HCT116 (cell line): Measurements from ENCODE around the gene TBPL1. TPM values are rescaled to one million over a fixed set of nuclear protein-coding genes. Genes with fewer than 3 reads are reported as not detected.

Experiments
- ATAC-seq: fragments of 200-7000 bp; cut with Tn5 transposase; 2 replicates; pipeline ENCODE4 v1.9.1; 2020; ENCODE audit warnings: mild to moderate bottlenecking, moderate library complexity
- BruUV-seq: library from RNA; stranded (reverse); fragments of 400-500 nt; replicated peaks from 2 replicates; lab custom pipeline; 2021; lab: Mats Ljungman, UMichigan
- CTCF ChIA-PET: fragments of 300-600 bp; sonication (Branson Sonifier 250); formaldehyde crosslinking; loops from one replicate; lab custom pipeline; 2021; ENCODE audit warnings: antibody characterized with exemption; lab: Charles Lee
- POLR2A ChIA-PET: fragments of 300-600, 350-600 bp; sonication (Branson Sonifier 250); formaldehyde crosslinking; loops from one replicate; lab custom pipeline; 2021; ENCODE audit warnings: antibody characterized with exemption; lab: Charles Lee
- RAD21 ChIA-PET, 2 experiments: fragments of 300-600 bp; sonication (Branson Sonifier 250); formaldehyde crosslinking; loops; one replicate each; lab custom pipeline; 2023; ENCODE audit warnings: low total read pairs in 2 of 2; ENCODE audit not compliant: uncharacterized antibody in 2 of 2, unreplicated experiment in 2 of 2, low non-redundant PET in 1 of 2; lab: Charles Lee
- DNase-seq: peaks from one replicate; pipeline ENCODE4 v3.0.0-alpha.2; 2010; ENCODE audit warnings: low read depth, low spot score
- H2AFZ ChIP-seq: fragments of 200-600 bp; shearing (Covaris generic), sonication (generic); 2 replicates; pipeline ENCODE4 v1.6.1; 2017; ENCODE audit warnings: low read depth, mixed run types, mixed read lengths, antibody characterized with exemption, low read length; ENCODE audit not compliant: poor library complexity, severe bottlenecking
- H3K27ac ChIP-seq: 2 replicates; pipeline ENCODE4 v1.5.1; 2012; ENCODE audit warnings: low read depth, low read length
- H3K27me3 ChIP-seq: fragments of 200-600 bp; sonication (generic); 2 replicates; pipeline ENCODE4 v1.6.1; 2016; ENCODE audit warnings: mixed run types, low read length, mixed read lengths; ENCODE audit not compliant: insufficient read depth
- H3K36me3 ChIP-seq, 2 experiments: fragments of 200-500 bp in 1 of 2; fragments of 200-600 bp in 1 of 2; sonication (Bioruptor generic) in 1 of 2; sonication (generic) in 1 of 2; 2 replicates each; pipeline versions ENCODE4 v1.5.1 to v1.6.1; 2014 to 2016; ENCODE audit warnings: low read length in 2 of 2, inconsistent platforms in 1 of 2, mixed read lengths in 1 of 2, mixed run types in 1 of 2; ENCODE audit not compliant: insufficient read depth in 2 of 2, control insufficient read depth in 1 of 2
- H3K4me1 ChIP-seq, 2 experiments: fragments of 200-600 bp in 1 of 2; sonication (generic) in 1 of 2; 2 replicates each; pipeline versions ENCODE4 v1.5.1 to v1.6.1; 2012 to 2017; ENCODE audit warnings: low read length in 2 of 2, inconsistent platforms in 1 of 2, mild to moderate bottlenecking in 1 of 2, mixed read lengths in 1 of 2, mixed run types in 1 of 2, moderate library complexity in 1 of 2; ENCODE audit not compliant: insufficient read depth in 2 of 2, control insufficient read depth in 1 of 2
- H3K4me2 ChIP-seq: fragments of 200-600 bp; sonication (generic); 2 replicates; pipeline ENCODE4 v1.6.1; 2017; ENCODE audit warnings: mixed run types, low read length, mixed read lengths
- H3K4me3 ChIP-seq, 2 experiments: fragments of 200-600 bp in 1 of 2; sonication (generic) in 1 of 2; replicated peaks in 1 of 2; 2 replicates each; pipeline ENCODE4 v1.5.1; 2011 to 2016; ENCODE audit warnings: low read length in 2 of 2, control low read depth in 1 of 2, low read depth in 1 of 2, mild to moderate bottlenecking in 1 of 2, mixed read lengths in 1 of 2, mixed run types in 1 of 2
- H3K79me2 ChIP-seq: fragments of 200-600 bp; sonication (generic); 2 replicates; pipeline ENCODE4 v1.6.1; 2017; ENCODE audit warnings: mild to moderate bottlenecking, mixed run types, low read length, moderate library complexity, mixed read lengths; ENCODE audit not compliant: insufficient read depth
- H3K9ac ChIP-seq: fragments of 200-600 bp; sonication (generic); 2 replicates; pipeline ENCODE4 v1.6.1; 2016; ENCODE audit warnings: low read length, mixed read lengths
- H3K9me2 ChIP-seq: fragments of 200-600 bp; sonication (generic), shearing (Covaris generic); 2 replicates; pipeline ENCODE4 v1.6.1; 2017; ENCODE audit warnings: mixed run types, mild to moderate bottlenecking, moderate library complexity; ENCODE audit not compliant: insufficient read depth
- H3K9me3 ChIP-seq, 2 experiments: fragments of 200-500 bp in 1 of 2; fragments of 200-600 bp in 1 of 2; sonication (Bioruptor generic) in 1 of 2; sonication (generic) in 1 of 2; 2 replicates each; pipeline ENCODE4 v1.6.1; 2014 to 2017; ENCODE audit warnings: low read length in 2 of 2, mixed read lengths in 2 of 2, inconsistent platforms in 1 of 2, low read depth in 1 of 2, mild to moderate bottlenecking in 1 of 2, mixed run types in 1 of 2, moderate library complexity in 1 of 2; ENCODE audit not compliant: control insufficient read depth in 1 of 2, insufficient read depth in 1 of 2
- H4K20me1 ChIP-seq: fragments of 200-600 bp; sonication (generic), shearing (Covaris generic); 2 replicates; pipeline ENCODE4 v1.6.1; 2017; ENCODE audit warnings: mixed run types, mild to moderate bottlenecking, moderate library complexity; ENCODE audit not compliant: insufficient read depth
- ATF3 ChIP-seq: IDR thresholded peaks from 2 replicates; pipeline ENCODE4 v1.6.1; 2012
- CBX3 ChIP-seq: IDR thresholded peaks from 2 replicates; pipeline ENCODE4 v1.6.1; 2012; ENCODE audit warnings: low read depth
- CEBPB ChIP-seq: IDR thresholded peaks from 2 replicates; pipeline ENCODE4 v1.6.1; 2012; ENCODE audit warnings: low read depth
- CTCF ChIP-seq, 3 experiments: fragments of 200-600 bp in 1 of 3; sonication (generic) in 1 of 3; IDR thresholded peaks in 2 of 3; conservative IDR thresholded peaks in 1 of 3; 2 replicates each; pipeline ENCODE4 v1.5.1; 2012 to 2017; ENCODE audit warnings: low read depth in 2 of 3, low read length in 2 of 3, antibody characterized with exemption in 1 of 3, borderline replicate concordance in 1 of 3, control low read depth in 1 of 3, mild to moderate bottlenecking in 1 of 3, mixed read lengths in 1 of 3, mixed run types in 1 of 3, moderate library complexity in 1 of 3; ENCODE audit not compliant: insufficient read depth in 1 of 3
- ELF1 ChIP-seq: IDR thresholded peaks from 2 replicates; pipeline ENCODE4 v1.6.1; 2012; ENCODE audit warnings: low read depth, borderline replicate concordance
- EZH2 ChIP-seq: fragments of 200-600 bp; sonication (generic); IDR thresholded peaks from 2 replicates; pipeline ENCODE4 v1.6.1; 2017; ENCODE audit warnings: antibody characterized with exemption, mixed run types
- EZH2phosphoT487 ChIP-seq: fragments of 200-600 bp; IDR thresholded peaks from 2 replicates; pipeline ENCODE4 v1.6.1; 2018; ENCODE audit warnings: antibody characterized with exemption, borderline replicate concordance
- FOSL1 ChIP-seq: IDR thresholded peaks from 2 replicates; pipeline ENCODE4 v1.6.1; 2012; ENCODE audit warnings: low read depth
- JUND ChIP-seq: IDR thresholded peaks from 2 replicates; pipeline ENCODE4 v1.6.1; 2012
- MAX ChIP-seq: IDR thresholded peaks from 2 replicates; pipeline ENCODE4 v1.6.1; 2012
- POLR2A ChIP-seq: IDR thresholded peaks from 2 replicates; pipeline ENCODE4 v1.7.0; 2011; ENCODE audit warnings: borderline replicate concordance; ENCODE audit not compliant: insufficient read depth, insufficient read length; ENCODE audit errors: extremely low read depth
- POLR2AphosphoS5 ChIP-seq: IDR thresholded peaks from 2 replicates; pipeline ENCODE4 v1.6.1; 2011; ENCODE audit warnings: mild to moderate bottlenecking, low read depth, low read length, moderate library complexity
- RAD21 ChIP-seq: IDR thresholded peaks from 2 replicates; pipeline ENCODE4 v1.6.1; 2012; ENCODE audit warnings: low read depth, mild to moderate bottlenecking
- SIN3A ChIP-seq: IDR thresholded peaks from 2 replicates; pipeline ENCODE4 v1.6.1; 2012; ENCODE audit warnings: low read depth
- TCF7L2 ChIP-seq: IDR thresholded peaks from 2 replicates; pipeline ENCODE4 v1.7.0; 2011; ENCODE audit warnings: borderline replicate concordance, inconsistent platforms; ENCODE audit not compliant: insufficient read depth, insufficient read length; ENCODE audit errors: extremely low read depth
- ZBTB33 ChIP-seq: IDR thresholded peaks from 2 replicates; pipeline ENCODE4 v1.6.1; 2011; ENCODE audit warnings: mild to moderate bottlenecking, low read length, moderate library complexity; ENCODE audit not compliant: insufficient replicate concordance; ENCODE audit errors: extremely low read depth
- ZFX ChIP-seq: fragments of 450-650 bp; IDR thresholded peaks from 2 replicates; pipeline ENCODE4 v1.6.1; 2017
- ZNF274 ChIP-seq: fragments of 200-500 bp; sonication (Bioruptor generic); IDR thresholded peaks from 2 replicates; pipeline ENCODE4 v1.6.1; 2014; ENCODE audit warnings: mild to moderate bottlenecking, low read depth, low read length, inconsistent platforms
- intact Hi-C: fragments of 100-400 bp; cut with micrococcal nuclease; formaldehyde crosslinking; loops from 2 replicates; pipeline ENCODE4 v1.10.0; 2022
- total RNA-seq: library from RNA; stranded (reverse); gene quantifications from one replicate; pipeline ENCODE4 v1.2.1, GENCODE V29; 2021; ENCODE audit not compliant: unreplicated experiment

TBPL1 gene
- total RNA-seq, 1 experiment from 2014 or later = 34.9 TPM

GRCh38 chr6:133989525-133989924, 36.5 kb downstream of the TBPL1 start:
- Histone ChIP-seq H2AFZ (no peak overlapping the region), H3K4me1 (peaks cover 8 to 19% of the 10 kb centered on the region in 2 experiments), H4K20me1 (no peaks in the 10 kb centered on the region), H3K27me3 (no peaks in the 10 kb centered on the region), H3K79me2 (no peaks in the 10 kb centered on the region), H3K9me3 (no peaks in the 10 kb centered on the region), H3K9ac (no peak overlapping the region), H3K4me2 (no peak overlapping the region), H3K4me3 (no peak overlapping the region), H3K9me2 (no peaks in the 10 kb centered on the region), H3K27ac (no peak overlapping the region), H3K36me3 (peaks cover 1 to 3% of the 10 kb centered on the region in 2 experiments; a peak in 1 of 4 replicates)
- ChIA-PET RAD21 (no interaction called here), CTCF (no interaction called here), POLR2A (no interaction called here)
- intact Hi-C loops = no loop called here
- ATAC-seq (no peak), DNase-seq (no peak)
- no TSS peak for BruUV-seq
- no peak for TF ChIP-seq TCF7L2

- peaks cover 0 to 2% of the 10 kb centered on the region in 2 experiments; a peak in 1 of 4 replicates for H3K36me3 ChIP-seq
- CTCF ChIA-PET = interaction anchor here (1.9 kb wide), 1 partner anchor 73 kb away, joined by 7 read pairs; no protein-coding TSS in a partner anchor
- RAD21 ChIA-PET = interaction anchor here in 1 of 2 experiments (0.9 kb wide), 1 partner anchor 73 kb away, joined by 3 read pairs; no protein-coding TSS in a partner anchor
- peak overlapping the region; percentile 19; the same call in 1 of the 2 replicates for H3K27ac ChIP-seq
- H3K79me2 ChIP-seq = no peaks in the 10 kb centered on the region
- H3K9ac ChIP-seq = no peak overlapping the region
- H4K20me1 ChIP-seq = no peaks in the 10 kb centered on the region
- no peak for ATAC-seq
- BruUV-seq = no TSS peak
- H3K27me3 ChIP-seq = no peaks in the 10 kb centered on the region
- no peak overlapping the region for H2AFZ ChIP-seq
- H3K9me2 ChIP-seq = no peaks in the 10 kb centered on the region
- peak overlapping the region; percentile 12; the same call in 1 of the 2 replicates for H3K4me2 ChIP-seq
- POLR2A ChIA-PET = no interaction called here
- intact Hi-C loops = no loop called here
- no peak overlapping the region for H3K4me3 ChIP-seq
- no peak for DNase-seq
- H3K9me3 ChIP-seq = no peaks in the 10 kb centered on the region
- H3K4me1 ChIP-seq = peaks cover 8 to 19% of the 10 kb centered on the region in 2 experiments
- no peak for TF ChIP-seq RAD21
- no peak for TF ChIP-seq CTCF (IDR thresholded peaks at IDR 0.05 in 2 of 3, conservative IDR thresholded peaks at IDR 0.05 in 1 of 3; ENCODE audit: borderline replicate concordance in 1 of 3, insufficient read depth in 1 of 3, low read depth in 2 of 3, low read length in 2 of 3)
- no peak for TF ChIP-seq POLR2A
- no peak for TF ChIP-seq EZH2phosphoT487
- no peak for TF ChIP-seq ATF3
- no peak for TF ChIP-seq EZH2
- no peak for TF ChIP-seq ZBTB33
- no peak for TF ChIP-seq MAX
- no peak for TF ChIP-seq JUND
- no peak for TF ChIP-seq SIN3A
- TF ChIP-seq ELF1 = no peak
- no peak for TF ChIP-seq POLR2AphosphoS5
- TF ChIP-seq CEBPB = no peak
- no peak for TF ChIP-seq ZFX
- TF ChIP-seq ZNF274 = no peak
- TF ChIP-seq CBX3 = no peak
- TF ChIP-seq FOSL1 = no peak
Measured at GRCh38 chr6:133990321-133990720, 37.3 kb downstream of the TBPL1 start.
